ENCODE measurements around the gene TICRR. TPM values are rescaled to one million over a fixed set of nuclear protein-coding genes. Genes with fewer than 3 reads are reported as not detected.

Gene TICRR
- total and polyA plus RNA-seq, 4 donors, result under 0.01 to 7.3 (median 0.15) TPM

GRCh38 chr15:89627256-89627970 is 52.1 kb downstream of the TICRR start:
- 98% methylated on average over 8 of the region's 8 CpGs for WGBS
- Histone ChIP-seq H3K36me3 (ENCODE audit: control insufficient read depth in 4 of 4, insufficient read depth in 3 of 4, low read depth in 1 of 4, low read length in 3 of 4) (peaks cover 0 to 2% (median 0%) of the 10 kb centered on the region in 4 donors), H3K27ac (ENCODE audit: low read depth in 1 of 2, low read length in 2 of 2) (no peak overlapping the region), H3K9ac (ENCODE audit: low read depth in 1 of 2, low read length in 2 of 2) (no peak overlapping the region), H3K27me3 (ENCODE audit: control insufficient read depth in 4 of 4, insufficient read depth in 4 of 4, low read length in 3 of 4) (no peaks in the 10 kb centered on the region), H3K9me3 (ENCODE audit: control insufficient read depth in 4 of 4, low read length in 3 of 4) (no peaks in the 10 kb centered on the region), H3K4me1 (ENCODE audit: control insufficient read depth in 4 of 4, insufficient read depth in 4 of 4, low read length in 3 of 4) (no peaks in the 10 kb centered on the region), H3K4me3 (ENCODE audit: low read depth in 1 of 3, low read length in 3 of 3) (no peak overlapping the region)
- no peak for DNase-seq (ENCODE audit: low spot score)
- TF ChIP-seq JUND (IDR thresholded peaks at IDR 0.05), result no peak
- no peak for TF ChIP-seq FOXA1 (IDR thresholded peaks at IDR 0.05)
- TF ChIP-seq RAD21 (IDR thresholded peaks at IDR 0.05), result no peak
- no peak for TF ChIP-seq EGR1 (IDR thresholded peaks at IDR 0.05; ENCODE audit: low read depth in 2 of 2)
- no peak for TF ChIP-seq MAX (IDR thresholded peaks at IDR 0.05)
- no peak for TF ChIP-seq GABPA (IDR thresholded peaks at IDR 0.05 in 1 of 2, conservative IDR thresholded peaks at IDR 0.05 in 1 of 2)
- no peak for TF ChIP-seq ZBTB33 (IDR thresholded peaks at IDR 0.05)
- TF ChIP-seq YY1 (IDR thresholded peaks at IDR 0.05), result no peak
- no peak for TF ChIP-seq ATF3 (IDR thresholded peaks at IDR 0.05)
- no peak for TF ChIP-seq REST (IDR thresholded peaks at IDR 0.05)

- H3K27me3 ChIP-seq (ENCODE audit: control insufficient read depth in 4 of 4, insufficient read depth in 4 of 4, low read length in 3 of 4), result no peaks in the 10 kb centered on the region
- WGBS, result 97% methylated on average over 21 of the region's 21 CpGs
- no peaks in the 10 kb centered on the region for H3K9me3 ChIP-seq (ENCODE audit: control insufficient read depth in 4 of 4, low read length in 3 of 4)
- H3K36me3 ChIP-seq (ENCODE audit: control insufficient read depth in 4 of 4, insufficient read depth in 3 of 4, low read depth in 1 of 4, low read length in 3 of 4), result peaks cover 0 to 2% (median 0%) of the 10 kb centered on the region in 4 donors
- H3K4me1 ChIP-seq (ENCODE audit: control insufficient read depth in 4 of 4, insufficient read depth in 4 of 4, low read length in 3 of 4), result no peaks in the 10 kb centered on the region
- TF ChIP-seq REST (IDR thresholded peaks at IDR 0.05) (no peak), RXRA (IDR thresholded peaks at IDR 0.05) (no peak), FOXA1 (IDR thresholded peaks at IDR 0.05) (no peak), HNF4G (IDR thresholded peaks at IDR 0.05) (no peak), CTCF (IDR thresholded peaks at IDR 0.05; ENCODE audit: low read depth, low read length, missing input control) (no peak), EGR1 (IDR thresholded peaks at IDR 0.05; ENCODE audit: low read depth in 2 of 2) (no peak), ATF3 (IDR thresholded peaks at IDR 0.05) (no peak), ZBTB33 (IDR thresholded peaks at IDR 0.05) (no peak), SP1 (IDR thresholded peaks at IDR 0.05) (no peak), HNF4A (conservative IDR thresholded peaks at IDR 0.05) (no peak), RAD21 (IDR thresholded peaks at IDR 0.05) (no peak), NR2F2 (IDR thresholded peaks at IDR 0.05) (no peak), FOXA2 (IDR thresholded peaks at IDR 0.05) (no peak)
- H3K27ac ChIP-seq (ENCODE audit: low read depth in 1 of 2, low read length in 2 of 2), result no peak overlapping the region
- no peak overlapping the region for H3K4me3 ChIP-seq (ENCODE audit: low read depth in 1 of 3, low read length in 3 of 3)
- DNase-seq (ENCODE audit: low spot score), result peak; percentile 29
- H3K9ac ChIP-seq (ENCODE audit: low read depth in 1 of 2, low read length in 2 of 2), result no peak overlapping the region
Measured at GRCh38 chr15:89628301-89628700, 53.0 kb downstream of the TICRR start.

Measured in liver (tissue), 9 donors.